GM18858 (cell line): ENCODE results near the gene AHI1.
A peak's percentile ranks its signal among the peaks of the same experiment; 100 is the strongest.
"Not testable (repeated sequence)": the region's sequence is repeated elsewhere in the genome, so short reads cannot be mapped to it uniquely, and the experiment has no call there.

Source experiments
- ATAC-seq: cut with Tn5 transposase; IDR thresholded peaks from one replicate; pipeline ENCODE4 v1.9.1; 2021; ENCODE audit not compliant: unreplicated experiment

The AHI1 gene

GRCh38 chr6:135397172-135397952, 100.2 kb downstream of the AHI1 start:
- ATAC-seq, result no peak

GRCh38 chr6:135395136-135395535, 102.4 kb downstream of the AHI1 start:
- ATAC-seq, result no peak

GRCh38 chr6:135393289-135393688, 104.3 kb downstream of the AHI1 start:
- no peak for ATAC-seq

GRCh38 chr6:135390458-135390857, 107.1 kb downstream of the AHI1 start:
- no peak for ATAC-seq

- ATAC-seq, result no peak
These were observed 112.2 kb downstream of the AHI1 start for GRCh38 chr6:135385299-135385698.

GRCh38 chr6:135383766-135384165, 113.8 kb downstream of the AHI1 start:
- ATAC-seq, result no peak

GRCh38 chr6:135383301-135383700, 114.2 kb downstream of the AHI1 start:
- ATAC-seq, result no peak

GRCh38 chr6:135382182-135382628, 115.3 kb downstream of the AHI1 start:
- peak; percentile 85 for ATAC-seq

GRCh38 chr6:135380793-135381192, 116.7 kb downstream of the AHI1 start:
- ATAC-seq, result no peak

GRCh38 chr6:135379647-135380046, 117.9 kb downstream of the AHI1 start:
- ATAC-seq, result no peak

- ATAC-seq, result no peak
These were observed 124.8 kb downstream of the AHI1 start for GRCh38 chr6:135372758-135373157.

GRCh38 chr6:135363622-135364021, 133.9 kb downstream of the AHI1 start:
- not testable (repeated sequence) for ATAC-seq

- ATAC-seq, result no peak
These were observed 135.4 kb downstream of the AHI1 start for GRCh38 chr6:135362124-135362523.

GRCh38 chr6:135360222-135360621, 137.3 kb downstream of the AHI1 start:
- no peak for ATAC-seq

- ATAC-seq, result no peak
These were observed 138.6 kb downstream of the AHI1 start for GRCh38 chr6:135358985-135359384.

- no peak for ATAC-seq
These were observed 139.2 kb downstream of the AHI1 start for GRCh38 chr6:135358251-135358821.

- no peak for ATAC-seq
These were observed 143.1 kb downstream of the AHI1 start for GRCh38 chr6:135354407-135354806.

GRCh38 chr6:135353113-135353512, 144.4 kb downstream of the AHI1 start:
- no peak for ATAC-seq

GRCh38 chr6:135351635-135352034, 145.9 kb downstream of the AHI1 start:
- no peak for ATAC-seq

- ATAC-seq, result no peak
These were observed 149.7 kb downstream of the AHI1 start for GRCh38 chr6:135347887-135348286.

- no peak for ATAC-seq
These were observed 150.8 kb downstream of the AHI1 start for GRCh38 chr6:135346747-135347146.

- no peak for ATAC-seq
These were observed 153.0 kb downstream of the AHI1 start for GRCh38 chr6:135344526-135344925.

GRCh38 chr6:135339920-135340319, 157.6 kb downstream of the AHI1 start:
- not testable (repeated sequence) for ATAC-seq
